Measurements from ENCODE around the gene TRMT13. TPM values are rescaled to one million over a fixed set of nuclear protein-coding genes. Genes with fewer than 3 reads are reported as not detected.

TRMT13 gene
- total RNA-seq, 2 experiments from 2014 or later = 6.3 to 6.9 TPM

Other genes starting within 250 kb of the TRMT13 start
- gene SLC35A3, start 163.2 kb upstream of the TRMT13 start, total RNA-seq = 10 to 100 TPM; 20.2 to 24.6 TPM
- 1 to 10 TPM; 1.7 to 1.8 TPM for gene SASS6, start 233 bp upstream of the TRMT13 start, total RNA-seq
- 1 to 10 TPM; 1.3 to 1.4 TPM for gene LRRC39, start 45.1 kb downstream of the TRMT13 start, total RNA-seq
- gene DBT, start 116.7 kb downstream of the TRMT13 start, total RNA-seq = 1 to 10 TPM; 5.3 to 5.4 TPM
- 10 to 100 TPM; 62.1 to 67.1 TPM for gene RTCA, start 133.1 kb downstream of the TRMT13 start, total RNA-seq
- 100 to 1,000 TPM; 174 to 182 TPM for gene CDC14A, start 219.3 kb downstream of the TRMT13 start, total RNA-seq

Data from CD4-positive, alpha-beta T cell (primary cell).